Measurements from ENCODE around the gene ACAP3.

GRCh38 chr1:1354271-1355247 lies 46.8 kb upstream of the ACAP3 start:
- TF ChIP-seq POLR2A (IDR thresholded peaks at IDR 0.05) (no peak), CTCF (IDR thresholded peaks at IDR 0.05) (no peak)

Measured in tibial nerve (tissue), 3 donors.